ENCODE results near the gene FBLN1.

Gene FBLN1

GRCh38 chr22:45640941-45641621 lies 138.4 kb downstream of the FBLN1 start:
- Histone ChIP-seq H3K27me3 (ENCODE audit: insufficient read depth, low read length) (no peaks in the 10 kb centered on the region), H3K9me3 (ENCODE audit: low read length) (no peaks in the 10 kb centered on the region), H3K9me2 (ENCODE audit: low read depth, low read length) (no peaks in the 10 kb centered on the region), H3K4me3 (ENCODE audit: low read depth, low read length, poor library complexity, severe bottlenecking) (no peak overlapping the region), H3K36me3 (ENCODE audit: insufficient read depth, low read length) (no peaks in the 10 kb centered on the region), H4K20me1 (ENCODE audit: insufficient read depth, low read length) (no peaks in the 10 kb centered on the region), H3K27ac (ENCODE audit: low read depth, low read length, poor library complexity, severe bottlenecking) (no peak overlapping the region), H3K9ac (ENCODE audit: low read length) (no peak overlapping the region), H3F3A (ENCODE audit: insufficient read depth, low read length) (no peaks in the 10 kb centered on the region), H2AFZ (ENCODE audit: low read length) (no peak overlapping the region), H3K4me2 (ENCODE audit: low read length) (no peak overlapping the region), H3K79me2 (ENCODE audit: insufficient read depth, low read length) (no peaks in the 10 kb centered on the region), H3K4me1 (ENCODE audit: insufficient read depth, low read length, severe bottlenecking) (peaks cover 23% of the 10 kb centered on the region)
- TF ChIP-seq EZH2 (IDR thresholded peaks at IDR 0.05; ENCODE audit: borderline replicate concordance, low read length): no peak
- TF ChIP-seq CTCF (IDR thresholded peaks at IDR 0.05; ENCODE audit: low read length): no peak

GRCh38 chr22:45642986-45643385 lies 140.3 kb downstream of the FBLN1 start:
- no peak overlapping the region for H3K9ac ChIP-seq (ENCODE audit: low read length)
- H2AFZ ChIP-seq (ENCODE audit: low read length): no peak overlapping the region
- no peak overlapping the region for H3K4me2 ChIP-seq (ENCODE audit: low read length)
- H3K4me1 ChIP-seq (ENCODE audit: insufficient read depth, low read length, severe bottlenecking): peaks cover 42% of the 10 kb centered on the region
- no peaks in the 10 kb centered on the region for H4K20me1 ChIP-seq (ENCODE audit: insufficient read depth, low read length)
- H3K27me3 ChIP-seq (ENCODE audit: insufficient read depth, low read length): no peaks in the 10 kb centered on the region
- no peak overlapping the region for H3K27ac ChIP-seq (ENCODE audit: low read depth, low read length, poor library complexity, severe bottlenecking)
- H3K36me3 ChIP-seq (ENCODE audit: insufficient read depth, low read length): no peaks in the 10 kb centered on the region
- TF ChIP-seq CTCF (IDR thresholded peaks at IDR 0.05; ENCODE audit: low read length) (no peak), EZH2 (IDR thresholded peaks at IDR 0.05; ENCODE audit: borderline replicate concordance, low read length) (no peak)
- H3K9me3 ChIP-seq (ENCODE audit: low read length): no peaks in the 10 kb centered on the region
- no peaks in the 10 kb centered on the region for H3F3A ChIP-seq (ENCODE audit: insufficient read depth, low read length)
- no peak overlapping the region for H3K4me3 ChIP-seq (ENCODE audit: low read depth, low read length, poor library complexity, severe bottlenecking)
- no peaks in the 10 kb centered on the region for H3K79me2 ChIP-seq (ENCODE audit: insufficient read depth, low read length)
- no peaks in the 10 kb centered on the region for H3K9me2 ChIP-seq (ENCODE audit: low read depth, low read length)

GRCh38 chr22:45644714-45645113 lies 142.0 kb downstream of the FBLN1 start:
- Histone ChIP-seq H3K4me1 (ENCODE audit: insufficient read depth, low read length, severe bottlenecking) (peaks cover 41% of the 10 kb centered on the region), H3K27ac (ENCODE audit: low read depth, low read length, poor library complexity, severe bottlenecking) (no peak overlapping the region), H3K4me3 (ENCODE audit: low read depth, low read length, poor library complexity, severe bottlenecking) (peak overlapping the region; percentile 59), H3K27me3 (ENCODE audit: insufficient read depth, low read length) (no peaks in the 10 kb centered on the region), H4K20me1 (ENCODE audit: insufficient read depth, low read length) (no peaks in the 10 kb centered on the region), H3K4me2 (ENCODE audit: low read length) (peak overlapping the region; percentile 90), H2AFZ (ENCODE audit: low read length) (no peak overlapping the region), H3F3A (ENCODE audit: insufficient read depth, low read length) (no peaks in the 10 kb centered on the region), H3K9me2 (ENCODE audit: low read depth, low read length) (no peaks in the 10 kb centered on the region), H3K9me3 (ENCODE audit: low read length) (no peaks in the 10 kb centered on the region), H3K36me3 (ENCODE audit: insufficient read depth, low read length) (peaks cover 4% of the 10 kb centered on the region; the same call in 1 of the 2 replicates), H3K79me2 (ENCODE audit: insufficient read depth, low read length) (no peaks in the 10 kb centered on the region), H3K9ac (ENCODE audit: low read length) (peak overlapping the region; percentile 80; the same call in 1 of the 2 replicates)
- TF ChIP-seq EZH2 (IDR thresholded peaks at IDR 0.05; ENCODE audit: borderline replicate concordance, low read length) (no peak), CTCF (IDR thresholded peaks at IDR 0.05; ENCODE audit: low read length) (no peak)

Data from OCI-LY1 (cell line).